ENCODE measurements around the gene GFPT2. TPM values are rescaled to one million over a fixed set of nuclear protein-coding genes. Genes with fewer than 3 reads are reported as not detected.

Gene GFPT2
- polyA plus RNA-seq, 2 of the 4 experiments (the other 2 are of a cell fraction) = 24.4 to 38.0 TPM

DNA sequence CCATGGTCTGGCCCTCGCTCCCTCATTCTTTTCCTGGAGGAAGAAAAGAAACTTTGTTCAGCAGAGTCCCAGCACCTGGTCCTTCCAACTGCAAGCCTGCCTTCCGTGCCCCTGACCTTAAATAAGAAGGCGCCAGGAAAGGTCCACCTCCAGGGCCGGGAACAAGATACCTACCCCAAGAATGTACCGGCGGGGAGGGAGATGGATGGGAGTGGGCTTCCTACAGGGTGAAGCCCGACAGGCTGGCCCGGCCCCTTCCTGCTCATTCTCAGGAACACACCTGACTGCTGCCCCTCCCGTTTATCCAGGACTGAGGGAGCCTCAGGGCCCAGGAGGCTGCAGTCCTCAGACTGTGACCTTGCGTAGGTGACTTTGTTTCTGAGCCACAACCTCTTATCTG is 27.3 kb upstream of the GFPT2 start:
- FAIRE-seq (no peak), ATAC-seq (no peak), DNase-seq (ENCODE audit: low read depth in 1 of 2, low spot score in 1 of 2) (no peak)
- CTCF ChIA-PET = no interaction called here
- Histone ChIP-seq H3K4me2 (no peak overlapping the region), H3K4me1 (no peaks in the 10 kb centered on the region), H3K27ac (no peak overlapping the region), H3K4me3 (no peak overlapping the region), H3K9me3 (no peaks in the 10 kb centered on the region)
- TF ChIP-seq HOXA7 (CRISPR knock-in tag; IDR thresholded peaks at IDR 0.05) (no peak), POLR2A (IDR thresholded peaks at IDR 0.05; ENCODE audit: low read length) (no peak), CBX2 (IDR thresholded peaks at IDR 0.05; ENCODE audit: borderline replicate concordance, low read depth) (no peak), CBX8 (IDR thresholded peaks at IDR 0.05) (no peak), JUN (IDR thresholded peaks at IDR 0.05) (no peak), HOXB5 (CRISPR knock-in tag; IDR thresholded peaks at IDR 0.05) (no peak), NFE2L2 (conservative IDR thresholded peaks at IDR 0.05; ENCODE audit: low read length) (no peak), HDAC2 (IDR thresholded peaks at IDR 0.05) (no peak), FOSB (CRISPR knock-in tag; IDR thresholded peaks at IDR 0.05) (no peak), FOSL2 (IDR thresholded peaks at IDR 0.05) (no peak), FOSL2 (CRISPR knock-in tag; IDR thresholded peaks at IDR 0.05) (no peak), CHD2 (IDR thresholded peaks at IDR 0.05; ENCODE audit: low read length, partially characterized antibody) (no peak), ZNF302 (CRISPR knock-in tag; IDR thresholded peaks at IDR 0.05) (no peak), POLR2AphosphoS2 (conservative IDR thresholded peaks at IDR 0.05; ENCODE audit: low read length) (no peak), RFX5 (IDR thresholded peaks at IDR 0.05) (no peak)
- WGBS (ENCODE audit: missing lambda C conversion rate) = 82% methylated on average over 9 of the region's 10 CpGs
- POLR2A ChIA-PET = no interaction called here

DNA sequence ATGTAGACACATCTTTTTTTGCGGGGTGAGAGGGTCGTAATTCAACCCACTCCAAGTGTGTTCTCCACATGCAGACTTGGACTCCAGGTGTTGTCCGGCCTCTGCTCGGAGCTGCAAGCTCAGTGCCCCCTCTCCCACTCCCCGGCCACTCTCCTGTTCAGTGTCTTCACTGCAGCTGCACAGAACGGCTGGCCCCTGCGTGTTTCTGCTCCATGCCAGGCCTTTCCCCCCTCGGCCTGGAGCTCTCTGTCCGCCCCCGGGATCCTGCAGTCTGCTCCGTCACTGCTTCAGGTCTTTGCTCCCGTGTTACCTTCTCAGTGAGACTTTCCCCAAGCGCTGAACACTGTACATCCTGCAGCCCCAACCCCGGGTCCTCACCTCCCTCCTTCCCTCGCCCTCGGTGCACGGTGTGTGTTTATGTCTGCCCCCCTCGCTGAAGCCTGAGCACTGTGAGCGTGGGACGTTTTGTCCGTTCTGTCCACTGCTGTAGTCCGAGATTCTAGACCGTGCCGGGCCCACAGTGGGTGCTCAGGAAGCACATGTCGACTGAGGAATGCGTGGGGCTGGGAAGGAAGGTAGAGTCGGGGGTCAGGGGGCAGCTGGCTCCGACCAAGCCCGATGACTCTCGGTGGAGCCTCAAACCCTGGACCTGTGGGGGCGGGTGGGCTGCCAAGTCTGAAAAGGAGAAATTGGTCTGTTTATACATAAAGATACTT is 26.4 kb upstream of the GFPT2 start:
- ATAC-seq (no peak), DNase-seq (ENCODE audit: low read depth in 1 of 2, low spot score in 1 of 2) (no peak), FAIRE-seq (no peak)
- Histone ChIP-seq H3K9me3 (no peaks in the 10 kb centered on the region), H3K4me3 (no peak overlapping the region), H3K27ac (no peak overlapping the region), H3K4me2 (no peak overlapping the region), H3K4me1 (no peaks in the 10 kb centered on the region)
- CTCF ChIA-PET = interaction anchor here (0.5 to 2.4 kb wide), 2 partner anchors 25 to 51 kb away, joined by 3 to 6 read pairs; no protein-coding TSS in a partner anchor
- TF ChIP-seq FOXS1 (CRISPR knock-in tag; IDR thresholded peaks at IDR 0.05) (no peak), RCOR1 (IDR thresholded peaks at IDR 0.05; ENCODE audit: low read depth, low read length) (no peak), NPAS2 (CRISPR knock-in tag; IDR thresholded peaks at IDR 0.05; ENCODE audit: borderline replicate concordance) (no peak), SREBF2 (IDR thresholded peaks at IDR 0.05) (no peak), BHLHE40 (IDR thresholded peaks at IDR 0.05; ENCODE audit: low read depth, low read length) (no peak), EP300 (IDR thresholded peaks at IDR 0.05) (no peak), KDM5A (IDR thresholded peaks at IDR 0.05) (no peak), ZC3H11A (IDR thresholded peaks at IDR 0.05) (no peak), MAZ (IDR thresholded peaks at IDR 0.05; ENCODE audit: borderline replicate concordance, low read depth, low read length) (no peak), PHF8 (IDR thresholded peaks at IDR 0.05; ENCODE audit: borderline replicate concordance, low read depth) (no peak), EHMT2 (IDR thresholded peaks at IDR 0.05; ENCODE audit: low read depth) (no peak), TP53 (CRISPR knock-in tag; IDR thresholded peaks at IDR 0.05) (no peak), EHF (CRISPR knock-in tag; IDR thresholded peaks at IDR 0.05) (no peak), MAFK (IDR thresholded peaks at IDR 0.05; ENCODE audit: partially characterized antibody) (no peak)
- TF ChIP-seq, protein P1, sequence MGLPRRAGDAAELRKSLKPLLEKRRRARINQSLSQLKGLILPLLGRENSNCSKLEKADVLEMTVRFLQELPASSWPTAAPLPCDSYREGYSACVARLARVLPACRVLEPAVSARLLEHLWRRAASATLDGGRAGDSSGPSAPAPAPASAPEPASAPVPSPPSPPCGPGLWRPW (IDR thresholded peaks at IDR 0.05) = no peak
- POLR2A ChIA-PET = no interaction called here
- WGBS (ENCODE audit: missing lambda C conversion rate) = 79% methylated on average over 30 of the region's 31 CpGs
